Embryonic facial prominence (tissue), 1 donor: Measurements from ENCODE around the gene GHITM.
"Not testable (repeated sequence)": the region's sequence is repeated elsewhere in the genome, so short reads cannot be mapped to it uniquely, and the experiment has no call there.

Experiments used
- DNase-seq: peaks from one replicate; pipeline ENCODE4 v3.0.0-alpha.2; 2016; ENCODE audit errors: extremely low spot score

Gene GHITM

DNA sequence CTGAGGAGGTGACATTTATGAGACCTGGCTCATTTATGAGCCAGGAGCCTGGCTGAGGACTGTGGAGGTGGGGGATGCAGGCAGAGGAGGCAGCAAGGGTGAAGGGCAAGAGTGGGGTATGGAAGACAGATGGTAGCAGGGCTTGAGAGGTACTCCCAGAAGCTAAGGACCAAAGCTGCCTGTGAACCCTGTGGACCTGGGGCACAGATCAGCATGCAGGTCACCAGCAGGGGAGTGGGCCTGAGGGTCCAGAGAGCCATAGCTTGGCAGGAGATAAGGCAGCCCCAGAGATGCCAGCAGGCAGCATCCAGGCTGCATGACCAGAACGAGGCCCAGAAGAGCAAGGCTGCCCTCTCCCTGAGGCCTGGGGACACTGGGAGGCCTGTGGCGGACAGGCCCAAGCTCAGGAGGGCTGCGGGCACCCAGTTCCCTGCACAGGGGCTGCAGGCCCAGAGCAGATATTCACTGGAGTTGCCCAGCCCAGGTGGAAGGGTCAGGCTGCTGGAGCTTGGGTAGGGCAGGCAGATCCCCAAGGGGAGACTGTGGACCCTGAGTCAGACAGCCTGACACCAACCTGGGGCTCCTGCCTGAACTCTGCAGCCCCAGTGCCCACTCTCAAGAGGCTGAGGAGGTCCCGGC is 37.6 kb downstream of the GHITM start:
- DNase-seq: no peak

DNA sequence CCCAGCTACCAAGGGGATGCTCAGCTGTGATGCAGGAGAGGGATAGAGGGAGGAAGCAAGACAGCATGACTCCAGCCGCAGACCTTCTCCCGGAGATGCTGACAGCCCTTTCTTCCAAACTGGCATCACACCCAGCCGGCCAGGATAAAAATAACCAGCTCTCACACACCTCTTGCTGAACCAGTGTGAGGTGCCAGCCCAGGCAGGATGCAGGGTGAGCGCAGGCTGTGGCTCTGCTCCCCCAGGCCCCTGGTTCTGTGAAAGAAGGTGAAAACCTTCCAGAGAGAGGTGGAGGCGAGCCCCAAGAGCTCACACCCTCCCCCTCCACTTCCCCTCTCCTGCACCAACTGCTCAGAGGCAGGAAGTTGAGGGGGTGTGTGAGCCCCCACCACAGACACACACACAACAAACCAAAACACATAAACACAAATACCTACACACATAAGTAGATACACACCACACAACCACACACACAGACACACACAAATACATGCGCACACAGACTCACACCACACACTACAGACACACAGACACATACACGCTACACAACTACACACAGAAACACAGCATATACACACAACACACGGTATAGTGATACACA is 38.3 kb downstream of the GHITM start:
- no peak for DNase-seq

DNA sequence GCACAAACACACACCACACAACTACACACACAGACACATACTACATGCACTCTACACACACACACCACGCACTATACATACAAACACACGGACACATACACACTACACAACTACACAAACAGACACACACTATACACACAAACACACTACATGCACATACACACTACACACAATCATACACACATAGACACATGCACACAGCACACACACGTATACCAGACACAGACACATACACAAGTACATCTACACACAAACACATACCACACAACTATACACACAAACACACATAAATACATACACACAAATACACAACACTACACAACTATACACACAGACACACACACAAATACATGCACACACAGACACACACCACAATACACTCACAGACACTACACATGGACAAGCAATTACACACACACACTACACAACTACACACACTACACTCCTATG is 38.9 kb downstream of the GHITM start:
- no peak for DNase-seq

DNA sequence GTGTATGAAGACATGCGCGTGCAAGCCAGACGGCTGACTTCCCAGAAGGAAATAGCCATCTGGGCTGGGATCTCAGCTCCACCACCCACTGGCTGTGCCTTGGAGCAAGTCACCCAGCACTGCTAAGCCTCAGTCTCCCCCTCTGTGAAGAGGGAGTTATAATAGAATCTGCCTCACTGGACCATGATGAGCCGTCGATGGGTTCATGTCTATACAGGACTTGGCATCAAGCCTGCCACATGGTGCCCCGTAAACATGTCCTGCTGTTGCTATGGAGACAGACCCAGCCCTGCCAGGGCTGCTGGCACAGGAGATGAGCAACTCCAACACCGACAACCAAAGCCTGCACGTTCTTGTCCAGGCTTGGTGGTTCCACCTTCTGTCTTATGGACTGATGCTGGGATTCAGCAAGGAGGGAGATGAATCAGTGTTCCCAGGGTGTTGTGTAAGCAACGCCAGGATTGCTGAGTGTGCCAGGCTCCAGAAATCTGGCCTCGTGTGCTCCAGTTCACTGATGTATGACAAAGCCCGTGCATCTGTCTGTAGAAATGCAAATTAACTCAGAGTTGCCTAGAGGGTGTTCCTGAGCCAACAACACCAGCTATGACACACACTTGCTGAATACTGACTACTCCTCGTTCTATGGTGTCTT is 39.9 kb downstream of the GHITM start:
- DNase-seq: no peak

DNA sequence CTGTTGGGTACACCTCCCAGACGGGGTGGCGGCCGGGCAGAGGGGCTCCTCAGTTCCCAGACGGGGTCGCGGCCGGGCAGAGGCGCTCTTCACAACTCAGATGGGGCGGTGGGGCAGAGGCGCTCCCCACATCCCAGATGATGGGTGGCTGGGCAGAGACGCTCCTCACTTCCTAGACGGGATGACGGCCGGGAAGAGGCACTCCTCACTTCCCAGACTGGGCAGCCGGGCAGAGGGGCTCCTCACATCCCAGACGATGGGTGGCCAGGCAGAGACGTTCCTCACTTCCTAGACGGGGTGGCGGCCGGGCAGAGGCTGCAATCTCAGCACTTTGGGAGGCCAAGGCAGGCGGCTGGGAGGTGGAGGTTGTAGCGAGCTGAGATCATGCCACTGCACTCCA is 41.1 kb downstream of the GHITM start:
- DNase-seq: not testable (repeated sequence)

DNA sequence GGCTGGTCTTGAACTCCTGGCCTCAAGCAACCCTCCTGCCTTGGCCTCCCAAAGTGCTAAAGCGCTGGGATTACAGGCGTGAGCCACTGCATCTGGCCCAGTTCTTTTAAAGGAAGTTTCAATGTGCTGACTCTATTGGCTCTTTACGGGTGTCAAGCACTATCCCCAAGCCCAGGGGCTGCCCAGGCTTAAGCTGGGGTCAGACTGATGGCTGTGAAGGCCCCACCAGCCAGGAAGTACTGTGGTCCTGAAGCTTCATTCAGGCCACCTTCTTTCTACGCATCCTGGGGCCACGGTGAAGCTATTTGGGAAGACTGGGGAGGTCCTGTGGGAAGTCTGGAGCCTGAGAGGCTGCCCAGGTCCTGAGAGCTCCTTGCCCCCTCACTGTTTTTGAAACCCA is 42.3 kb downstream of the GHITM start:
- no peak for DNase-seq

DNA sequence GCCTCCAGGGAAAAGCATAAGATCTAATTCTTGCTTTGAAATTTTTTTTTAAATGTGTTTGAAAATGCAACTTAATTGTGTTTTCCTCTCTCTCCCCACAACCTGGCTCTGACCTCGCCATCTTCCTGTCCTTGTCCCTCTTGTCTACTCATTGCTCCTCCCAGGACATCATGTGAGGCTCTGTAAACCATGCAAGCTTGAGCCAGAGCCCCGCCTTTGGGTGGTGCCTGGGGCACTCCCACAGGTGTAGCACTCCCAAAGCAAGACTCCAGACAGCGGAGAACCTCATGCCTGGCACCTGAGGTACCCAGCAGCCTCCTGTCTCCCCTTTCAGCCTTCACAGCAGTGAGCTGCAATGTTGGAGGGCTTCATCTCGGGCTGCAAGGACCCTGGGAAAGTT is 45.2 kb downstream of the GHITM start:
- no peak for DNase-seq

DNA sequence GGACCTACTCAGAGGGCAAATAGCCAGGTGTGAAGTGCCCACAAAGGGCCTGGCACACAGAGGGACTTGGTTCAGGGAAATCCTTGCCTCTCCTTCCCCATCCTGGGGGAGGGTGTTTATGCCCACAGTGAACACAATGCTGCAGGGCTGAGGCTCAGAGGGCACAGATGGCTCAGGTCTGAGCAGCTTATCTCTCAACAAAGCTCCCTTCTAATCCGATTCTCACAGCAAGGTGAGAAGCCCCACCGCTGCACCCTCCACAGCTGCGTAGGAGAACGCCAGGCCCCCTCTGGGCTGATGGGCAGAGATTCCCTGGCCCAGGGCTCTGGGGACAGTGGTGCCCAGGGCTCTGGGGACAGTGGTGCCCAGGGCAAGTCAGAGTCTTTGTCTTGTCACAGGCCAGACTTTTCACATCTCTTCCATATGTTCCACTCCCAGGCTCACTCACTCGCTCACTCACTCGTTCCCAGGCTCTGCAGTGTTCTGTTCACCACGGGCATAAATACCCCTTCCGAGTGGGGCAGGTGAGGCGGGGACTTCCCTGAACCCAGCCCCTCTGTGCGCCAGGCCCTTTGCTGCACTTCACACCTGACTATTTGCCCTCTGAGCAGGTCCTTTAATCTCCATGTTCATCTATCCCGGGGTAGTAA is 46.3 kb downstream of the GHITM start:
- no peak for DNase-seq

DNA sequence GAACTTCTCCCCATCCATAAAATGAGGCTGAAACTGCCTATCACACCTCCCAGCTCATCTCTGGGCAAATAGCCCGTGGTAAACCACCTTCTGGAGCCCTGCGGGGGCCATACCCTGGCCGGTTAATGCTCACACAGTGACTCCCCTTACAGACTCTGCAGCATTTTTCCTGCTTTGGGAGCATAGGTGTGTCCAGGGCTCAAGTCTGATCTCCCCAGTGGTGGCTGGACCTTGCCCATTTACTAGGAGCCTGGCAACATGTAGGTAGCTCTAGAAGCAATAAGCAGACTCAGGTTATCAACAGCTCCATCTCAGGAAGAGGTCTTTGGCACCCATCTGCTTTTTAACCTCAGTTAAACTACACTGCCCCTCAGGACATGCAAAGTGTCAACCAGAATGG is 49.5 kb downstream of the GHITM start:
- DNase-seq: no peak

DNA sequence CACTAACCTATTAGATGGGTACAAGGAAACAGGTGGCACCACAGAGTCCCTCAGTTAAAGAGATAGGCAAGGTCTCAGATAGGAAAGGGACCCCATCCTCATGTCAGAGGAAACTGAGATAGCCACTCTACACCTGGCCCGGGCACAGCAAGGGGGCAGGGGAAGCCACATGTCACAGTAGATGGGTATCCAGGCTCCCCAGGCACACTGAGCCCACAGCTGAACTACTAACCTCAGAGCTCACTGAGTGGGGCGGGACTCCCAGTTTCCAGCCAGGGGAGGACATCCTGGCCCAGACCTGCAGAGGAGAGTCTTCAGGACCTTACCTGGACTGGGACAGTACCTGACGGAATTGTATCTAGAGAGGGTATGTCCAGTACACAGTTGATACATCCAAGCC is 51.3 kb downstream of the GHITM start:
- DNase-seq: no peak

DNA sequence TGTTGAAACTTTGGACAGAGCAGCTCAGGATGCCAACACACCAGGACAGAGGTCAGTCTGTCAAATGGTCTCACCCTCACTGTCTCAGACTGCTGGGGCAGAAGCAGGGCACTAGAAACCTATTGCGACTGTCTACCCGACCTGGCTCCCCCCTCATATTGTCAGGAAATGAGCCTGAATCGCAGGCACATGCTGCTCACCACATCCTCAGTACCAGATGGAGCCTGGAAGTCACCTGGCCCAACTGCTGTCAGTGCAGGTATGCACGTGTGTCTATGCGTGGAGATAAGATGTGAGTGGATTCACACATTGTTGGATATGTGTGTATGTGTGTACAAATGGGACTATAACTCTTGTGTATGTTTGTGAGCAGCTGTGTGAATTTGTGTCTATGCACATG is 51.8 kb downstream of the GHITM start:
- no peak for DNase-seq

DNA sequence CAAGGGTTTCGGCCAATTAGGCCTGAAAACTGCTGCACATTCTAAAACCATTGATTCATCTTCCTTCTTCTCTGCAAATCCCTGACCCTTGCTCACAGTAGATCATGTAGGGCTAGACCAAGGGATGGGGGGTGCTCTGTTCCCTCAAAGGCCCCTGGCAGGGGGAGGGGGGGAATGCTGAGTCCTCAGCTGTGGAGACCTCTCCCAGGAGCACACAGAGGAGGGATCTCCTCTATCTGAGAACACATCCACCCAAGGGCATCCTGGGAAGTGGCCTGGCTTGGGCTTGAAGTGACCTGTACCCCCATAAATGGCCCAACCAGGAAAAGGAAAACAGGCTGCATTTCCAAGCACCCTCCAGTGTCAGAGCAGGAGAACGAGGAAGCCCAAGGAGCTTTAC is 54.0 kb downstream of the GHITM start:
- no peak for DNase-seq

DNA sequence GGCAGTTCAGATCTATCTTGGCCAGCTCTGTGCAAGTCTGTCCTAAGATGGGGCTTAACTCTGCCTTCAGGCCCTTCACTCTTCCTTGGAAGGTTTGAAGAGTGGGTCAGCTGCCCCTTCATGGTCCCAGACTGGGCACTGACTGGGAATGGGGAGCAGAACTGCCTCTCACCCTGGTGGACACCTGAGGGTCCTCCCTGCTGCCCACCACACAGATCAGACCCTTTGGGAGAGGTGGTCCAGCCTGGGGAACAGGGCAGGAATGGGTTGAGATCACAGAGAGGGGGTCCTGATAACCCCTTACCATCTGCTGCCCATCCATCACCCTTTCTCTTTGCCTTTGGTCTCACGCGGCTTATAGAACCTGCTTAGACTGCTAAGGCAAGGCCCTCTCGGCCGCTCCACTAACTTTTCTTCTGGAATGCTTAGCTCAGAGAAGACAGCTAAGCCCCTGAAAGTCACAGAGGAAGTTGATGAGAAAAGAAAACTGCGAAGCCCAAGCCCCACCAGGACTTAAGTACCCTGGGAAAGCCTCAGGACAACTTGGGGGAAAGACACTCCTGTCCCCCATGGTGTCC is 54.6 kb downstream of the GHITM start:
- DNase-seq: no peak

DNA sequence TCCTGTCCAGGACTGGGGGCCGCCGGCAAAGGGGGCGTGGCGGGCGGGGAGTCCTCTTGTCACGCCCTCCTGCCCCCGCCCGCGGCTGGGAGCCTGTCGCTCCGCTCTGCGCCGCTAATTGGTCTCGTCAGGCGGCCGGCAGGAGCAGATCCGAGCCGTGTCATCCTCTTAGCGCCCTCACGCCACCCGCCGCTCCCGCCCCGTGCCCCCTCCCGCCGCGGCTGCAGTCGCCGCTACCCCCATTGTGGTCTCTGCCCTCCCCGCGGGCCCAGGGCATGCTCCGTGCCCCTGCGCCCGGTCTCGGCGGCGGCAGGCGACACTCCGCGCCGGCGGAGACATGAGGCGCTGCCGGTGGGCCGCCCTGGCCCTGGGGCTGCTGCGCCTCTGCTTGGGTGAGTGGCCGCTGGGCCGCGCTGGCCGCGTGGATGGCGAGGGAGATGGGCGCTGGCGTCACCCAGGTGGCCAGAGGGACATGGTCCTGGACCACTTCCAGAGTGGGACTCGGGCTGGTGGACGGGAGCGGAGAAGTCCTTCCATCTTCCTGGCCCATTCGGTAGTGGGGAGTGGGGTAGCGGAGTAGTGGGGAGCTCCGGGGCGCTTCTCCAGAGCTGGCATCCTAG is 55.2 kb downstream of the GHITM start, which contains the start of gene CDHR1:
TSS of gene CDHR1 (plus strand) at position 114 of the 620 bp plus-strand sequence. CDS start at position 338, 224 bp downstream.
- DNase-seq: no peak

DNA sequence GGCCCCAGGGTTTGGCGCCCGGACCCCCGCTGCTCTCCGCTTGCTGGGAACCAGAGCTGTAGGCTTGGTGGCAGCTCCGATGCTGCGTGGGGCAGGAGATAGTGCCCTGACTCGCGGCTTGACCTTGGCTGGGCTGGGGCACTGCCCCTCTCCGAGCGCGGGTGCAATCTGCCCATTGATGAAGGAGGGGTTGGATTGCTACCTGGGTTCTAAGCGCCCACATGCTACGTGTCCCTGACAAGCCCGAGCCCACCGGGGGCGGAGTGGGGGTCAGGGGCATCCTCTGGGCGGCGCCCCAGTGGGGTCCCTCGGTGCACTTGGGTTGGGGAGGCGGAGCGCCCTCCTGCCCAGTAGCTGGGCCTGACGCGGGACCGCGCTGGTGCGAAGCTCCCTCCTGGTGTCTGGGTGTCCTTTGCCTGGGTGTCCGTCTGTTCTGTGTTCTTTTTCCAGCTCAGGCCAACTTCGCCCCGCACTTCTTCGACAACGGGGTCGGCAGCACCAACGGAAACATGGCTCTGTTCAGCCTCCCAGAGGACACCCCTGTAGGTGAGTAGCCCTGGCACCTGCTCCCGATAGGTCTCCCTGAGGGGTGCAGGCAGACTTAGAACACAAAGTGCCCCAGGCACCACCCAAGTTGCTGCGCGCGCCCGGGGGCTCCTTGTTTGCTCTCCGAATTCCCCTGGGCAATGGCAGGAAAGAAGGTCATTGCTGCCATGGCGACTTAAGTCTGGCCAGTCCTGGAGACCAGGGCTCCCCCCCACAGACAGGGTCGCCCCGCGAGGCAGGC is 55.9 kb downstream of the GHITM start:
- DNase-seq: no peak

DNA sequence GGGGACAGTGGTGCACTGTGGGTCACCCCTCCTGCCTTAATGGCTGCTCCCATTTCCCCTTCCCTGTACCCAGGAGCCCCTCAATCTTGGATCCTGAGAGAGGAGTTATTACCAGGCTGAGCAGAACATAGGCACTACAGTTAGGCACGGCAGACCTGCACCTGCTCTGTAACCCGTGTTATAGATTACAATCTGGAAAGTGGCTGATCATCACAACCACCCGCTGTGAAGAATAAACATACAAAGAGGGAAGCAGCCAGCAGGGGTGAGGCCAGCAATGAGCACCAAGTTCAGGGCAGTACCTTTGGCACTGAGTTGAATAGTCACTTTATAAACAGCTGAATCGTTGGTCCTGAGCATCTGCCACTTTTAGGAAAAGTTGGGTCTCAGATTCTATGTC is 56.8 kb downstream of the GHITM start:
- no peak for DNase-seq

DNA sequence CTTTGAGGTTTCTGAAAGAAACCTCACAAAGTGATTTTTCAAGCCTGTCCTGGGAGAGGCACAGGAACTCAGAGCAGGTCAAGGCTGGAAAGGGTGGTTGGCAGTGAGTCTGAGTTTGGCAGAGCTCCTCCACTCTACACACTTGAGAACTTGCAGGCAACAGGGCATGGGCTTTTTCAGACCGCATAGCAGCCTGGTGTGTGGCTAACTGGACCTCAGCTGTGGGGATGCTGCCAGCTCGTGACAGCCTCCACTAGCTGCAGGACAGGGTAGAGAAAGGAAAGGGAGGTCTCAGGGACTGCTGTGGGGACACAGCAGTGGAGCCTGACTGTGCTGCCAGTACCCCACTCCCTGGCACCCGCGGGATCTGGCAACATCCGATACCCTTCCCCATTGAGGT is 57.6 kb downstream of the GHITM start:
- DNase-seq: no peak

DNA sequence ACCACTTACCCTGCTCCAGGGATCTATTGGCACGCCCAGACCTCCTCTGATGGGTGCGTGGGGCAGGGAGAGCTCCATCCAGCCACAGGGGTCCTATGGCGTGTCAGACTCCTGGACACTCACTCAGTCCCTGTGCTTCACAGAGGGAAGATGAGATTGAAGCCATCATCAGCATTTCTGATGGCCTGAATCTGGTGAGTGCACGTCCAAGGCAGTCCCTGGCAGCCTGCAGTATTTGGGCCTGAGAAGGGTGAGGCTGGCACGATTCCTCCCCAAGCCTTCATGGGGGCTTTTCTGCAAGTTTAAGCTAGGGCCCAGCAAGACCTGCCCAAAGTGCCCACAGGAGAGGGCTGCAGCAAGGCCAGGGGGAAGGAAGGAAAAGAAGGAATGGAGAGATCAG is 58.3 kb downstream of the GHITM start:
- DNase-seq: no peak

DNA sequence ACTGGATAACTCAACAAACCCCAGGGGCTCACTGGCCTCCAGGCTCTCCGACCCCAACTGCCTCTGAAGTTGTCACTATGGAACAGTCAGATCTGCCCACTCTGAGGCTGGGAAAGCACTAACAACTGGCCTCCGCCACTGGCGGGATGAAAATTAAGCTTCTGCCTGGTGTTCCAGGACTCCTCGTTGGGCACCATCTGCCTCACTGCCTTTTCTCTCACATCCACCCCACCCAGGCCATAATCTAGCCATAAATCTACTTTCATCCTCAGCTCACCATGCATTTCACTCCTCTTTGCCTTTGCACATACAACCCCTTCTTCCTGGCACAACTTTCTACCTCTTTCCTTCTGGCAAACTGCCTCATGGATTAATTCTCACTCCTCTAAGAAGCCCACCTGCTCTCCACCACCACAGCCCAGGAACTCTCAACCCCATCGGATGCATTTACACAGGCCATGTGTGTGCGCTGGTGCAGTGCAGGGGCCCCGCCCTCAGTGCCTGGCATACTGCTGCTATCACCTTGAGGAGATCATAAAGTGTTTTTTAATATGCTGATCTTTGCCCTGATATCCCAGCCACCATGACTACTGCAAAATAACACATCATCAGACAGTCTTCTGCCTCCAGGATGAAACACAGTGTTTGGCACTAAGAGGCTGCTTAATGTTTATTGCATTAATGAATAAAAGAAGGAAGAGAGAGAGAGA is 59.1 kb downstream of the GHITM start:
- no peak for DNase-seq

DNA sequence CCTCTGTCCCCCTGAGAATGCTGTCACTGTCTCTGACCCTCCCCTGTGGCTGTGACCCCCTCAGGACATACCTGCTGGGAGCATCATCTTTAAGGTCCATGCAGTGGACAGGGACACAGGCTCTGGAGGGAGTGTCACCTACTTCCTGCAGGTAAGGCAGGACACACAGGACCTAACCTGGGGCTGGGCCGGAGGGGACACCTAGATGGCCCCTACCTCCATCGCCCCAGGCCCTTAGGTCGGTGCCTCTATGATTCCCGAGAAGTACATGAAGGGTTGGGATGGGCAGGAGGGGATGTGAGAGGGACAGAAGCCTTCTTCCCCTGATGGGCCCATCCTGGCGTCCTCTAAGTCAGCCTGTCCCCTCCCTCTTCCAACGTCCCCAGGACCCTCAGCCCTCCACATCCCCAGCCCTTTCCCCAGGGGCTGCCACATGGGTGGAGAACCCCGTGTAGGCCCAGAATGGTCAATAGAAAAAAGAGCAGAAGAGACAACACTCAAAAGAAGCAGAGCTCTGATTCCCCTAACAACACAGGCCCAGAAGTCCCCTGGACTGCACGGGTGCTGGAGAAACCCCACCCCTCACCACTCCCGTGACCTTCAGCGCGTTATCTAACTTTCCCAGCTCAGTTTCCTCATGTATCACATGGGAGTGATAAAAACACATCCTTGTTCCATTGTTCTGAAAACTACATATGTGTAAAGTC is 61.4 kb downstream of the GHITM start:
- DNase-seq: no peak
